ENCODE results near the gene TEX22.

Gene TEX22

DNA sequence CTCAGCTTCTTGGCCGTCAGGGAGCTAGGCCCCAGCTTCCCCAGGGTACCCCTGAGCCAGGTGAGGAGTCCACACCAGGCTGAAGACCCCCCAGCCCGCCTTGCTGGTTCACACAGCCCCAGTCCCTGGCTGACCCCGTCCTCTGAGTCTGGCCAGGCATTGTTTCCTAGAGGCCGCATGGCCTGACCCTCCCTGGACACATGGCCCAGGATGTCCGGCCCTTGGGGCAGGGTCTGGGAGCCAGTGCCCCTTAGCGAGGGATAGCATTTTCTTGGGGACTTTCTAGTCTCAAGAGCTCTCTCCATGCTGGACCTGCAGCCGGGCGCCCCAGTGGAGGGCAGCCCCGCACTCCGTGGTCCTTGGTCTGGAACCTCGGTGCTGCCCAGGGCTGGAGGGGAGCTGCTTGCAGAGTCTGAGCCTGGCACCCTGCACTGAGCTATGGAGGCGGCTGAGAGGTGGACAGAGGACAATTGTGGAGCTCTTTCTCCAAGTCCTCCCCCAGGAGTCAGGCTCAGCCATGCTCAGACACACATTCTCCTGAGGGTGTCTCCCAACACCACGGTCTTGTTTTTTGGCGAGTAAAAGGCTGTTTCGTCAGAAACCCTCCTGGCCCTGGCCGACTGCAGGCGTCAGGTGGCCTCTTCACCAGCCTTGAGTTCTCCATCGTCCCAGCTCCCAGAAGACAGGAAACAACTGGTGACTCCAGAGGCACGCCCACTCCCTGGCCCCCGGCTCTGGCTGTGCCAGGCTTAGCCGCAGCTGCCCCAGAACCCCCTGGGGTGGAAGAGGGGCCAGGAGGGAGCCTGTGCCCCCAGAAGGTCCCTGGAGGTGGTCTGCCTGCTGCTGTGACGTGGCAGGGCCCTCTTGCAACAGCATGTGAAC, 58.6 kb downstream of the TEX22 start:
- DNase-seq (ENCODE audit: low read depth in 2 of 2): no peak

GRCh38 chr14:105458010-105458409, 59.7 kb downstream of the TEX22 start:
- DNase-seq (ENCODE audit: low read depth in 2 of 2): no peak

GRCh38 chr14:105458571-105458970, 60.2 kb downstream of the TEX22 start:
- no peak for DNase-seq (ENCODE audit: low read depth in 2 of 2)

GRCh38 chr14:105460116-105460515, 61.8 kb downstream of the TEX22 start:
- no peak for DNase-seq (ENCODE audit: low read depth in 2 of 2)

DNA sequence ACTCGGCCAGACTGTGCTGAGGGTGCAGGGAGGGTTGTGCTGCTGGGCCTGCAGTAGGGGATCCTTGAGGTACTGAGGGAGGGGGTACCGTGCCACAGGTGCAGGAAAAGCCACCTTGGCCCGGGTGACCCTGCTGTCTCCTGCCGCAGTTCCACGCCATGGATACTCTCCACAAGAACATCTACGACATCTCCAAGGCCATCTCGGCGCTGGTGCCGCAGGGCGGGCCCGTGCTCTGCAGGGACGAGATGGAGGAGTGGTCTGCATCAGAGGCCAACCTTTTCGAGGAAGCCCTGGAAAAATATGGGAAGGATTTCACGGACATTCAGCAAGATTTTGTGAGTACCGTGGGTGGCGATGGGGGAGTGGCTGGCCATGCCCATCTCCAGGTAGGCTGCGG, 62.3 kb downstream of the TEX22 start:
- DNase-seq (ENCODE audit: low read depth in 2 of 2): no peak

- no peak for DNase-seq (ENCODE audit: low read depth in 2 of 2)
Observed at GRCh38 chr14:105461903-105462302, 63.6 kb downstream of the TEX22 start.

Measured in stimulated activated CD8-positive, alpha-beta memory T cell treated with anti-CD3 and anti-CD28 coated beads, Interleukin-2, amount 100 ng/mL, for 1 hour (primary cell).